Globus pallidus (tissue), 1 donor: ENCODE measurements around the gene TPRG1.

Source experiments
- DNase-seq: peaks from one replicate; pipeline ENCODE4 v3.0.0-alpha.2; 2015; ENCODE audit warnings: low spot score

TPRG1 gene

GRCh38 chr3:189282189-189282588 lies 110.4 kb downstream of the TPRG1 start:
- no peak for DNase-seq

- no peak for DNase-seq
These were observed 111.0 kb downstream of the TPRG1 start for GRCh38 chr3:189282741-189283140.

- DNase-seq = no peak
These were observed 114.4 kb downstream of the TPRG1 start for GRCh38 chr3:189286188-189286587.

GRCh38 chr3:189286916-189287315 lies 115.1 kb downstream of the TPRG1 start:
- DNase-seq = no peak

- no peak for DNase-seq
These were observed 116.8 kb downstream of the TPRG1 start for GRCh38 chr3:189288348-189289235.

- DNase-seq = no peak
These were observed 117.5 kb downstream of the TPRG1 start for GRCh38 chr3:189289251-189289650.

GRCh38 chr3:189292667-189293484 lies 121.1 kb downstream of the TPRG1 start:
- DNase-seq = no peak

- DNase-seq = no peak
These were observed 122.9 kb downstream of the TPRG1 start for GRCh38 chr3:189294649-189295048.

- DNase-seq = no peak
These were observed 123.3 kb downstream of the TPRG1 start for GRCh38 chr3:189295089-189295488.

GRCh38 chr3:189297932-189298331 lies 126.2 kb downstream of the TPRG1 start:
- DNase-seq = no peak

GRCh38 chr3:189298469-189299375 lies 127.0 kb downstream of the TPRG1 start:
- DNase-seq = no peak

GRCh38 chr3:189300345-189300744 lies 128.6 kb downstream of the TPRG1 start:
- DNase-seq = no peak

- no peak for DNase-seq
These were observed 129.7 kb downstream of the TPRG1 start for GRCh38 chr3:189301479-189301878.

GRCh38 chr3:189303584-189303983 lies 131.8 kb downstream of the TPRG1 start:
- no peak for DNase-seq

GRCh38 chr3:189304465-189305351 lies 132.9 kb downstream of the TPRG1 start:
- DNase-seq = no peak

- DNase-seq = no peak
These were observed 133.6 kb downstream of the TPRG1 start for GRCh38 chr3:189305412-189305811.

- no peak for DNase-seq
These were observed 136.2 kb downstream of the TPRG1 start for GRCh38 chr3:189307963-189308362.

GRCh38 chr3:189308608-189309007 lies 136.8 kb downstream of the TPRG1 start:
- DNase-seq = no peak

- no peak for DNase-seq
These were observed 137.7 kb downstream of the TPRG1 start for GRCh38 chr3:189309400-189309975.

GRCh38 chr3:189311521-189311920 lies 139.8 kb downstream of the TPRG1 start:
- DNase-seq = no peak

- no peak for DNase-seq
These were observed 141.1 kb downstream of the TPRG1 start for GRCh38 chr3:189312866-189313265.
